ENCODE data around the gene SLC35F4. TPM values are rescaled to one million over a fixed set of nuclear protein-coding genes. Genes with fewer than 3 reads are reported as not detected.

The SLC35F4 gene
- total and polyA plus RNA-seq, 2 of the 8 experiments (the other 6 are each of a cell fraction or from before 2014, with no cell fraction given): not detected

DNA sequence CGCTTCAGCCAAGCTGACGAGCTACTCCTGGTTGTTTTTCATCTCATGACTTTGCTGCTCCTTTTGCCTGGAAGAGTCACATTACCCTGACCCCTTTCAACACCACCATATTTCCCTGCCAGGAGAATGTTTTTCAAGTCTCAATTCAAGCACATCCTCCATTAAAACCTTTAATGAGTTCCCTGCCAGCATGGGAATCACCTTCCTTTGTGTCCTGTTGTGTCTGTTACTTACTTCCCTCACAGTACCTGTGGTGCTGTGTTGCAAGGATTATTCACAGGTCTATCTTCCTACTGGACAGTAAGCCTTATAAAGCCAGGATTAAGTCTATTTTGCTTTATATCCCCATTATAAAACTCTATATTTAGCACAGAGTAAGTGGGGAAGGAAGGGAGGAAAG, 13.6 kb upstream of the SLC35F4 start:
- CTCF ChIA-PET (ENCODE audit: partially characterized antibody): interaction anchor here (0.7 to 1.8 kb wide), 2 partner anchors 14 to 229 kb away, joined by 3 to 5 read pairs; no protein-coding TSS in a partner anchor
- H3K9ac ChIP-seq (replicated peaks in 1 of 4; ENCODE audit: extremely low read depth in 1 of 4, low read depth in 3 of 4, low read length in 3 of 4): no peak overlapping the region
- H2AK5ac ChIP-seq (ENCODE audit: low read depth, low read length): no peak overlapping the region
- no peak overlapping the region for H2BK20ac ChIP-seq (ENCODE audit: low read length)
- no peaks in the 10 kb centered on the region for H3K36me3 ChIP-seq (ENCODE audit: control insufficient read depth in 2 of 4, insufficient read depth in 4 of 4, low read length in 3 of 4)
- H2BK120ac ChIP-seq (replicated peaks; ENCODE audit: low read depth, low read length): no peak overlapping the region
- H3K4me1 ChIP-seq (replicated peaks in 1 of 4; ENCODE audit: control insufficient read depth in 3 of 4, insufficient read depth in 4 of 4, low read length in 3 of 4): no peaks in the 10 kb centered on the region
- H3K27ac ChIP-seq (ENCODE audit: low read depth, low read length): no peak overlapping the region
- H2BK15ac ChIP-seq (ENCODE audit: low read length): no peak overlapping the region
- no peaks in the 10 kb centered on the region for H3K79me1 ChIP-seq (ENCODE audit: low read depth, low read length)
- H3K9me3 ChIP-seq (ENCODE audit: insufficient read depth in 2 of 2, low read depth in 1 of 2, low read length in 1 of 2): no peaks in the 10 kb centered on the region
- H3K4me2 ChIP-seq (ENCODE audit: insufficient read depth in 1 of 2, low read depth in 2 of 2, low read length in 2 of 2): no peak overlapping the region; a peak in 1 of 4 replicates
- no peak overlapping the region for H3K14ac ChIP-seq (ENCODE audit: insufficient read length)
- H2AFZ ChIP-seq (ENCODE audit: low read length): peak overlapping the region; percentile 55; the same call in 1 of the 2 replicates
- WGBS, 2 experiments (ENCODE audit: extremely low coverage in 1 of 2, insufficient coverage in 1 of 2, insufficient read length in 1 of 2, insufficient replicate concordance in 2 of 2, low coverage in 1 of 2, low lambda C conversion rate in 2 of 2, missing lambda C conversion rate in 1 of 2): 82% methylated on average over 2 of the region's 2 CpGs; no CpG with 5 or more reads in 1 of the 2 experiments
- no peaks in the 10 kb centered on the region for H3K79me2 ChIP-seq (ENCODE audit: control insufficient read depth in 1 of 2, insufficient read depth in 2 of 2, low read length in 2 of 2)
- TF ChIP-seq NANOG (IDR thresholded peaks at IDR 0.05; ENCODE audit: insufficient read depth, low read depth, low read length, poor library complexity, severe bottlenecking) (peak; percentile 89), TAF1 (IDR thresholded peaks at IDR 0.05; ENCODE audit: low read depth, low read length) (no peak)
- H3K27me3 ChIP-seq (replicated peaks in 1 of 4; ENCODE audit: control insufficient read depth in 3 of 4, extremely low read depth in 1 of 4, insufficient read depth in 3 of 4, low read length in 3 of 4): no peaks in the 10 kb centered on the region
- H4K8ac ChIP-seq (ENCODE audit: extremely low read depth, insufficient read depth, low read length): no peak overlapping the region
- no peak overlapping the region for H3K4me3 ChIP-seq (ENCODE audit: extremely low read depth in 1 of 4, insufficient read depth in 2 of 4, low read depth in 3 of 4, low read length in 4 of 4)
- H4K91ac ChIP-seq (replicated peaks; ENCODE audit: insufficient read length, low read length): no peak overlapping the region
- no peak overlapping the region for H3K56ac ChIP-seq (replicated peaks; ENCODE audit: insufficient read length, low read depth, low read length)
- no peak overlapping the region for H2BK12ac ChIP-seq (ENCODE audit: low read depth, low read length)
- H3K18ac ChIP-seq (ENCODE audit: extremely low read depth, low read length): no peak overlapping the region; the same call in 1 of the 2 replicates
- DNase-seq (ENCODE audit: low read depth in 1 of 2, low spot score in 2 of 2) (no peak), FAIRE-seq (no peak)
- no peak overlapping the region for H2BK5ac ChIP-seq (ENCODE audit: low read depth, low read length)
- no peak overlapping the region for H3K4ac ChIP-seq (replicated peaks; ENCODE audit: insufficient read length, low read depth, low read length)
- H3K23ac ChIP-seq (ENCODE audit: insufficient read length): no peak overlapping the region
- H4K20me1 ChIP-seq (replicated peaks in 1 of 2; ENCODE audit: control insufficient read depth in 1 of 2, insufficient read depth in 2 of 2, low read length in 2 of 2): no peaks in the 10 kb centered on the region
- no peak overlapping the region for H4K5ac ChIP-seq (ENCODE audit: insufficient read length, low read depth, low read length)
- H3K23me2 ChIP-seq (ENCODE audit: low read depth, low read length): no peaks in the 10 kb centered on the region; the same call in 1 of the 2 replicates
- POLR2A ChIA-PET (ENCODE audit: partially characterized antibody): no interaction called here
